ENCODE data around the gene CDC34. TPM values are rescaled to one million over a fixed set of nuclear protein-coding genes. Genes with fewer than 3 reads are reported as not detected.

The CDC34 gene
- total and polyA plus RNA-seq, 4 donors: 35.5 to 92.0 (median 86.1) TPM

DNA sequence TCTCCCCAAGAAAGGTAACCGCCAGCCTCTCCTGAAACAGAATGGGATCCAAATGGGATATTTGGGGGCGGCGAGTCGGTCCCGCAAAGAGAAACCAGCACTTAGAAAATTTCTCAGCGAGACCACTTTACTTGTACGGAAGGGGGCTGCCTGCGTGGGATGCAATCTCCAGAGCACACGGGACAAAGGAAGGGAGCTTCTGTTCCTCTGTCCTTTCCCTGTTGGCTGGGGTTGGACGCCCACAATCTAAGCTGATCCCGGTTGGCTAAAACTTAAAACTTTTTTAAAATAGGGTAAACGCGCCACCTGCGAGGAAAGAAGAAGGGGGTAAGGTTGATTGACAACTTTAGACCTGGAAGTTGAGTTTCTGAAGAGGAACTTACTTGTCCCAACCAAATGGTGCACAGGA lies 40.0 kb downstream of the CDC34 start:
- H3K36me3 ChIP-seq (ENCODE audit: control insufficient read depth, insufficient read depth, low read length): peaks cover 14% of the 10 kb centered on the region
- peak overlapping the region; percentile 71 for H3K4me3 ChIP-seq (ENCODE audit: low read depth, low read length)
- H3K9me3 ChIP-seq (ENCODE audit: control insufficient read depth, insufficient read depth, low read length): no peaks in the 10 kb centered on the region
- H3K27ac ChIP-seq (ENCODE audit: low read depth, low read length): peak overlapping the region; percentile 92
- H3K4me1 ChIP-seq (ENCODE audit: control insufficient read depth, insufficient read depth, low read length): peaks cover 51% of the 10 kb centered on the region
- H3K27me3 ChIP-seq (ENCODE audit: control insufficient read depth, insufficient read depth, low read length): peaks cover 7% of the 10 kb centered on the region
- peak in 2 of 6 donors; percentile 20 to 49 for DNase-seq (ENCODE audit: low read depth in 4 of 6, low spot score in 6 of 6)
- WGBS (ENCODE audit: insufficient coverage): 0% methylated on average over 9 of the region's 14 CpGs

DNA sequence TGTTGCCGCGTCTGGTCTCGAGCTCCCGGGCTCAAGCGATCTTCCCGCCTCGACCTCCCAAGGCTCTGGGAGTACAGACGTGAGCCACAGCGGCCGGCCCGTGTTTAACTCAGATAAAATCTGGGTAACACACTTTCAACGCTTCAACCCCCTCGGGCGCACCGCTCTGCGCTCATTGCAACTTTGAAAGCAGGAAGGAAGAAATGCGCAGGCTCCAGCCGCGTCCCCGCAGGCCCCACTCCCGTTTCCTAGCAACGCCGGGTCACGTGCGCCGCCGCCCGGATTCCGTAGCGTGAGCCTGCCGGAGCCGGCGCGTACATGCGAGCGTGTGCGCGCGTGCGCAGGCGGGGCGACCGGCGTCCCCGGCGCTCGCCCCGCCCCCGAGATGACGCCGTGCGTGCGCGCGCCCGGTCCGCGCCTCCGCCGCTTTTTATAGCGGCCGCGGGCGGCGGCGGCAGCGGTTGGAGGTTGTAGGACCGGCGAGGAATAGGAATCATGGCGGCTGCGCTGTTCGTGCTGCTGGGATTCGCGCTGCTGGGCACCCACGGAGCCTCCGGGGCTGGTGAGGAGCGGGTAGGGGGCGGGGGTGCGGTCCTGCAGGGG lies 40.7 kb downstream of the CDC34 start, which contains the start of gene BSG:
Gene BSG, plus strand, starts transcription at position 457 of the 603 bp plus-strand sequence. Its CDS starts 39 bp downstream, at position 496.
- Histone ChIP-seq H3K36me3 (ENCODE audit: control insufficient read depth, insufficient read depth, low read length) (peaks cover 21% of the 10 kb centered on the region), H3K27ac (ENCODE audit: low read depth, low read length) (peak within 1 kb of the TSS; percentile 92), H3K4me1 (ENCODE audit: control insufficient read depth, insufficient read depth, low read length) (peaks cover 58% of the 10 kb centered on the region), H3K4me3 (ENCODE audit: low read depth, low read length) (peak within 1 kb of the TSS; percentile 81), H3K9me3 (ENCODE audit: control insufficient read depth, insufficient read depth, low read length) (no peaks in the 10 kb centered on the region), H3K27me3 (ENCODE audit: control insufficient read depth, insufficient read depth, low read length) (peaks cover 7% of the 10 kb centered on the region)
- under 1% methylated on average over 79 of the region's 79 CpGs for WGBS (ENCODE audit: insufficient coverage)
- peak; percentile 86 to 99 (median 96) for DNase-seq (ENCODE audit: low read depth in 4 of 6, low spot score in 6 of 6)

DNA sequence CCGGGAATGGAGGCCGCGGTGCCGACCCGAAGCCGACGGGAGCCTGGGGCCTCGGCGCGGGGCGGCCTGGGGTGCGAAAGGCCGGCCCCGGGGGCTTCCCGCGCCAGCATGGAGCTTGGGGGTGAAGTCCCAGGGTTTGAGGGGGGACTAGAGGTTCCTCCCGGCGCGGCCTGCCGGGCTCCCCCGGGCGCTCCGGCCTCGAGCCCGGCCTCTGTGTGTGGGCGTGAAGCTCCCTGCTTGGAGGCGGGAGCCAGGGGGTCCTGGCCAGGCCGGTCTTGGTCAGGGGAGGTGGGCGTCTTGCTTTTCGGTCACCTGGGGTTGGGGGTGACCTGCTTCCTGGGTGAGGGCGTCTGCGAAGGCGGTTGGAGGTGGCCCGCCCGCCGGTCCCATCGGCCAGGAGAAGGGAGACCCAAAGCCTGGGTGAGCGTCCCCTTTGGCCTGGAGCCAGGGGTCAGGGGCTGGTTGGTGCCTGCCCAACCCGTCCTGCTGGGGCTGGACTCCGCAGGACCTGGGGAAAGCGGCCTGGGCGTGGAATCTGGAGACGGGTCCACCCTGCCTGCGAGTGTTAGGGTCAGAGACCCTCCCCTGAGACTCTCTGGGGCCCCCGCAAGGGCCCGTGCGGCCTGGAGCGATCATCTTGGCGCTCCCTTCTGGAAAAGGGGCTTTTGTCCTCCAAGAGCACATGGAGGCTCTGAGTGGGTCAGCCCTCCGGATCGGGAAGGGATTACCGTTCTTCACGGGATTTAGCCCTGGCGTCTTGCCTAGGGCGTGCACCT lies 41.4 kb downstream of the CDC34 start:
- Histone ChIP-seq H3K4me1 (ENCODE audit: control insufficient read depth, insufficient read depth, low read length) (peaks cover 59% of the 10 kb centered on the region), H3K27me3 (ENCODE audit: control insufficient read depth, insufficient read depth, low read length) (peaks cover 7% of the 10 kb centered on the region), H3K36me3 (ENCODE audit: control insufficient read depth, insufficient read depth, low read length) (peaks cover 28% of the 10 kb centered on the region), H3K27ac (ENCODE audit: low read depth, low read length) (peak overlapping the region; percentile 84), H3K9me3 (ENCODE audit: control insufficient read depth, insufficient read depth, low read length) (no peaks in the 10 kb centered on the region), H3K4me3 (ENCODE audit: low read depth, low read length) (peak overlapping the region; percentile 81)
- whole genome bisulfite sequencing (ENCODE audit: insufficient coverage): 0% methylated on average over 55 of the region's 55 CpGs
- peak in 2 of 6 donors; percentile 34 to 70 for DNase-seq (ENCODE audit: low read depth in 4 of 6, low spot score in 6 of 6)

DNA sequence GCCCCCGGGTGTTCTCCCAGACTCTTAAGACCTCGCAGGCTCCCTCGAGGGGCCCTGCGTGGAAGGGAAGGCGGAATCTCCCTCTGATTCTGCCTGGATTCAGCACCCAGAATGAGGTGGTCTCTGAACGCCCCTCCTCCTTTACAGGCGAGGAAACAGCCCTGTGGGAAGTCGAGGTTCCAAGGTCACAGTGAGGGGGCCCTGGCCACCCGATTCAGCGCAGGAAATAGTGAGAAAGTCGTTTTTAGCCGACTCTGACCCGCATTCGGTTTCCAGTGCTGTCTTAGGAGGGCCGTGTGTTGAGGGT lies 41.9 kb downstream of the CDC34 start:
- WGBS (ENCODE audit: insufficient coverage): under 1% methylated on average over 13 of the region's 15 CpGs
- Histone ChIP-seq H3K4me3 (ENCODE audit: low read depth, low read length) (peak overlapping the region; percentile 81), H3K9me3 (ENCODE audit: control insufficient read depth, insufficient read depth, low read length) (no peaks in the 10 kb centered on the region), H3K27me3 (ENCODE audit: control insufficient read depth, insufficient read depth, low read length) (peaks cover 7% of the 10 kb centered on the region), H3K4me1 (ENCODE audit: control insufficient read depth, insufficient read depth, low read length) (peaks cover 59% of the 10 kb centered on the region), H3K36me3 (ENCODE audit: control insufficient read depth, insufficient read depth, low read length) (peaks cover 33% of the 10 kb centered on the region), H3K27ac (ENCODE audit: low read depth, low read length) (peak overlapping the region; percentile 84)
- DNase-seq (ENCODE audit: low read depth in 4 of 6, low spot score in 6 of 6): no peak

DNA sequence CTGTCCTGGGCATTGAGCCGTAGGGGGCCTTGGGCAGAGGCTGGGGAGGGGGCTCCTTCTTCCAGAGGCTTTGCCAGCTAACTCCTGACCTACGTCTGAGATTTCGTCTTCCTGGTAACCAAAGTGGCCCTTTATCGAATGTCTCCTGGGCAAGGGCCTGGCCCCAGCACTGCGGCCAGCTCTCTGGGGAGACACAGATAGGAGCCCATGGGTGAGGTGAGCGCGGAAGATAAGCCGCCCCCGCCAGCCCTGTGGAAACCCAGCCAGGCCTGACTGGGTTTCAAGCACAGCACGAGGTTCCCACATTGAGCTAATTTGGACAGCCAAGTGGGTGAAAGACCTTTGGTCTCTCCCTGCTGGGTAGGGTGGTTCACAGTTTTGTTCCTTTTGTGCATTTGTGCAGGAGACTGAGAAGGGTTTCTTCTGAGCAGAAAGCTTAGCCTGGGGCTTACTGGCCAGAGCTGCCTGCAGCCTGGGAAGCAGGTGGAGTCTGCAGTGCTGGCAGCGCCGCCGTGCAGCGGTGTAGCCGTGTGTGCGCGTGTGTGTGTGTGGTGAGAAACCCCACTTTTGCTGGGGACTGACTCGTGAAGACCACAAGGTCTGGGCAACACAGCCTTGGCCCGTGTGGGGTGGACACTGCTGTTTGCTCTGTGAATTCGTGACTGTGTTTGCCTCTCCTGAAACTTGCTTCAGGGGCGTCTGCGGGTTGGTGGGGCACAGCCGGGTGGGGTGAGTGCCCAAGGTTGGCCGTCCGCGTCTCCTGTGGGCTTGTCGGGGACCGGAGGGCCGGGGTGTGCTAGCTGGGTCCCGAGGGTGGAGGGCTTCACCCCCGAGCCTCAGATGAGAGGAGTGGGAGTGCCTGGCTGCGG lies 43.3 kb downstream of the CDC34 start:
- DNase-seq (ENCODE audit: low read depth in 4 of 6, low spot score in 6 of 6): peak in 2 of 6 donors; percentile 64 to 68
- Histone ChIP-seq H3K4me1 (ENCODE audit: control insufficient read depth, insufficient read depth, low read length) (peaks cover 62% of the 10 kb centered on the region), H3K9me3 (ENCODE audit: control insufficient read depth, insufficient read depth, low read length) (no peaks in the 10 kb centered on the region)

DNA sequence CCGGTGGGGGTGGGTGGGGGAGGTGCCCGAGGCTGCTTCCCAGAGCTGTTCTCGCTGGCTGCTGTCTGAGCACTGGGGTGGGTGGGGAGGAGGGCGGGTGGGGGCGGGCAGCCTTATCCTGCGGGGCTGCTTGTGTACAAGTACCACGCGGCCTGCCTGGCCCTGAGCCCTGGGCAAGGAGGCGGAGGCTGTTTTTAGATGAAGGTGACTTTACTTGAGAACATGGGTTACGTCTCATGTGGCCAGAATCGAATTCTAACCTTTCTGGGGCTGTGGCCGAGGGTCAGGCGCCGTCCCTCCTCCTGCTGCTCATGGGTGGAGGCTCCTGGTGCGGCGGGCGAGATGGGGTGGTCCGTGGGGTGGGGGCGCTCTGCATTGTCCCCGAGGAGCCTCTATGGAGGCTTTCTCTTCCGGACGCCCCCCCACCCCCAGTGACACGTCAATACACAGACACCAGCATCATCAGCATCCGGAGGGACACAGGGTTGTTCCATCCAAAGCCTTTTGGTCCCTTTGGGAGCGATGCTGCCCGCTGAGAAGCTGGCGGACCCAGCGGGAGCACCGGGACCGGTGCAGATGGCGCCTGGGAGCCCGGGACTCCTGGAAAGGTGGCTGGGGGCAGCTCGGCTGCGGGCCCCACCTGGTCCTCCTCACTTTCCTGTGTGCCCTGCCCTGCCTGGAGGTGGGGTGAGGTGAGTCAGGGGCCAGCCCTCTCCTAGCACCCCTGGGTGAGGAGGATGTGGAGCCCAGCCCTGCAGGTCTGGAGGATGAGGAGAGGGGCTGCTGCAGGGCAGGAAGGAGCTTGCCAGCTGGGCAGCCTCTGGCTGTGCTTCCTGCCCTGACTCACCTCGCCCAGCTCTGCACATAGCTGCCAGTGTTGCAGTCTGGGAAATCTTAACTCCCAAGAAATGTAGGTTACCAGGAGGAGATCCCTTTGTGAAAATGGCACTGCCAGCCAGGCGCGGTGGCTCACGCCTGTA lies 44.3 kb downstream of the CDC34 start:
- Histone ChIP-seq H3K36me3 (ENCODE audit: control insufficient read depth, insufficient read depth, low read length) (peaks cover 55% of the 10 kb centered on the region), H3K27ac (ENCODE audit: low read depth, low read length) (peak overlapping the region; percentile 67), H3K4me3 (ENCODE audit: low read depth, low read length) (no peak overlapping the region), H3K9me3 (ENCODE audit: control insufficient read depth, insufficient read depth, low read length) (no peaks in the 10 kb centered on the region), H3K27me3 (ENCODE audit: control insufficient read depth, insufficient read depth, low read length) (peaks cover 6% of the 10 kb centered on the region), H3K4me1 (ENCODE audit: control insufficient read depth, insufficient read depth, low read length) (peaks cover 60% of the 10 kb centered on the region)
- 62% methylated on average over 33 of the region's 38 CpGs for WGBS (ENCODE audit: insufficient coverage)
- peak in 1 of 6 donors; percentile 35 for DNase-seq (ENCODE audit: low read depth in 4 of 6, low spot score in 6 of 6)

More for the DNA sequence above, 43.3 kb downstream of the CDC34 start:
- H3K27ac ChIP-seq (ENCODE audit: low read depth, low read length): peak overlapping the region; percentile 67
- H3K4me3 ChIP-seq (ENCODE audit: low read depth, low read length): peak overlapping the region; percentile 24
- H3K27me3 ChIP-seq (ENCODE audit: control insufficient read depth, insufficient read depth, low read length): peaks cover 7% of the 10 kb centered on the region
- WGBS (ENCODE audit: insufficient coverage): 28% methylated on average over 30 of the region's 32 CpGs
- peaks cover 46% of the 10 kb centered on the region for H3K36me3 ChIP-seq (ENCODE audit: control insufficient read depth, insufficient read depth, low read length)

DNA sequence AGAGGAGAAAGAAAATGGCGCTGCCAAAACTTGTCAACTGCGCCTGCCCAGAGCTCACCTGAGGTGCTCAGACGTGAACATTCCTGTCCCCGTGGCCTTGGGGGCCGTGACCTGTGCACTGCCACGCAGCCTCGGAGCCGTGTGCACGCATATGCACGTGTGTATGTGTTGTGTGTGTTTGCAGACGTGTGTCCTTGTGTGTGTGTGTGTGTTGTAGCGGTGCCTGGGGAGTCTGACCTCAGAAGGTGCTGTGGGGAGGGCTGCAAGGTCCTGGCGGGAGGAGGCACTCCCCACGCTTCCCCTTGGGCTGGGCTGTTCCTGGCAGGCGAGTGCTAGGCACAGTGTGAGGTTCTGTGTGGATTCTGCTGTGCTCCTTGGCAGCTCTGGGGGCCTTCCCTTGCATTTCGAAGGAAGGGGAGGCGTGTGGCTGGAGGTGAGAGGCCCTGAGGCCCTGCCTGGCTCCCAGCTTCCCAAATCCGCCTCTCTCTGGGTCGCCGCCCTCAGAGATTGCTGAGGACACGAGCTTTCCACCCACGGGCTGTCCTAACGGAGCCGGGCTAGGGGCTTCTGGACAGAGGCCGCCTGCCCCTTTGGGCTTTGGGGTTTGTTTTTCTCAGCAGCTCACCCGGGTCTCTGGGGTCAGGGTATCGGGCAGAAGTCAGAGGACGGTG lies 45.3 kb downstream of the CDC34 start:
- peaks cover 65% of the 10 kb centered on the region for H3K36me3 ChIP-seq (ENCODE audit: control insufficient read depth, insufficient read depth, low read length)
- H3K27ac ChIP-seq (ENCODE audit: low read depth, low read length): no peak overlapping the region
- DNase-seq (ENCODE audit: low read depth in 4 of 6, low spot score in 6 of 6): no peak
- no peaks in the 10 kb centered on the region for H3K9me3 ChIP-seq (ENCODE audit: control insufficient read depth, insufficient read depth, low read length)
- H3K4me3 ChIP-seq (ENCODE audit: low read depth, low read length): no peak overlapping the region
- peaks cover 50% of the 10 kb centered on the region for H3K4me1 ChIP-seq (ENCODE audit: control insufficient read depth, insufficient read depth, low read length)
- no peaks in the 10 kb centered on the region for H3K27me3 ChIP-seq (ENCODE audit: control insufficient read depth, insufficient read depth, low read length)
- 83% methylated on average over 28 of the region's 28 CpGs for WGBS (ENCODE audit: insufficient coverage)

DNA sequence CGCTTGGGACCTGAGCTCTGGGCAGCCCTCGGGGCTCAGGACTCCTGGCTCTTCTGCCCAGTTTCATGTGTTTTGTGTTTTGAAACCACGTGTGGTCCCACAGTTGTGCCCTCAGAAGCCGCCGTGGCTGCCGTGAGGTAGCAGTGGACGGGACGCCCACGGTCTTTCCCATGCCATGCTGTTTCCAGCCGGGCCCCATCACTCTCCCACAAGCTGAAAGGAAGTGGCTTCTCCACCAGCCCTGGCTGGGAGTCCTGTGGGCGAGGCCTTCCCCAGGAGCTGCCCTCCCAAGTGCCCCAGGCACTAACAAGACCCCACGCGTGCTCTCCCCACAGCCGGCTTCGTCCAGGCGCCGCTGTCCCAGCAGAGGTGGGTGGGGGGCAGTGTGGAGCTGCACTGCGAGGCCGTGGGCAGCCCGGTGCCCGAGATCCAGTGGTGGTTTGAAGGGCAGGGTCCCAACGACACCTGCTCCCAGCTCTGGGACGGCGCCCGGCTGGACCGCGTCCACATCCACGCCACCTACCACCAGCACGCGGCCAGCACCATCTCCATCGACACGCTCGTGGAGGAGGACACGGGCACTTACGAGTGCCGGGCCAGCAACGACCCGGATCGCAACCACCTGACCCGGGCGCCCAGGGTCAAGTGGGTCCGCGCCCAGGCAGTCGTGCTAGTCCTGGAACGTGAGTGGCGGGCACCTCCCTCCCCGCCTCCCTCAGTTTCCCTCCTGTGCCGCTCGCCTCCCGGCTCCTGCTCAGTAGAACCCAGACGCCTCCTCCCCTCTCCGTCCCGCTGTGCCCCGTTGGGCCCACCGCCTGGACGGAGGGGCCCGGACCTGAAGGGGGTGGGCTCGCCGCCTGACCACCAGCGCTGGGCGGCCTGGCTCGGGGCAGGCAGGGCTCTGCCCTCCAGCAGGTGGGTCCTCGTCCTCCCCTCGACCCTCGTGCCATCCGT lies 46.2 kb downstream of the CDC34 start:
- no peaks in the 10 kb centered on the region for H3K27me3 ChIP-seq (ENCODE audit: control insufficient read depth, insufficient read depth, low read length)
- no peak overlapping the region for H3K27ac ChIP-seq (ENCODE audit: low read depth, low read length)
- H3K9me3 ChIP-seq (ENCODE audit: control insufficient read depth, insufficient read depth, low read length): no peaks in the 10 kb centered on the region
- 90% methylated on average over 60 of the region's 66 CpGs for WGBS (ENCODE audit: insufficient coverage)
- peaks cover 73% of the 10 kb centered on the region for H3K36me3 ChIP-seq (ENCODE audit: control insufficient read depth, insufficient read depth, low read length)
- peaks cover 47% of the 10 kb centered on the region for H3K4me1 ChIP-seq (ENCODE audit: control insufficient read depth, insufficient read depth, low read length)
- no peak for DNase-seq (ENCODE audit: low read depth in 4 of 6, low spot score in 6 of 6)
- no peak overlapping the region for H3K4me3 ChIP-seq (ENCODE audit: low read depth, low read length)

All from spinal cord (tissue), 10 donors.